WTC11 (cell line): ENCODE results near the gene SETD1A.

Source experiments
- HMGA2 ChIP-seq: fragments of 250-450 bp; sonication (Bioruptor Pico); IDR thresholded peaks from 2 replicates; pipeline ENCODE4 v1.4.0; 2021; ENCODE audit warnings: mild to moderate bottlenecking, moderate library complexity
- NR2C2 ChIP-seq: sonication (generic); formaldehyde crosslinking; IDR thresholded peaks from 2 replicates; pipeline ENCODE4 v1.8.0; 2022; ENCODE audit warnings: mild to moderate bottlenecking, missing genetic modification reagents
- SP1 ChIP-seq: sonication (generic); formaldehyde crosslinking; conservative IDR thresholded peaks from 2 replicates; pipeline ENCODE4 v1.8.1; 2022; ENCODE audit warnings: missing genetic modification reagents
- TCF7 ChIP-seq: sonication (generic); formaldehyde crosslinking; IDR thresholded peaks from 2 replicates; pipeline ENCODE4 v1.8.0; 2022; ENCODE audit warnings: mild to moderate bottlenecking, low read depth, missing genetic modification reagents, moderate library complexity
- ZNF263 ChIP-seq: sonication (generic); formaldehyde crosslinking; IDR thresholded peaks from 2 replicates; pipeline ENCODE4 v1.8.1; 2022; ENCODE audit warnings: low read depth, mild to moderate bottlenecking, moderate library complexity, missing genetic modification reagents
- ZNF416 ChIP-seq: fragments of 250-450 bp; sonication (Bioruptor Pico); IDR thresholded peaks from 2 replicates; pipeline ENCODE4 v1.9.0; 2021; ENCODE audit warnings: mild to moderate bottlenecking, inconsistent platforms
- TF ChIP-seq, protein P1 (sequence below): fragments of 200-600 bp; IDR thresholded peaks from 2 replicates; pipeline ENCODE4 v1.8.0; 2022; ENCODE audit warnings: antibody characterized with exemption
- TF ChIP-seq, protein P2 (sequence below): sonication (generic); formaldehyde crosslinking; IDR thresholded peaks from 2 replicates; pipeline ENCODE4 v1.8.0; 2022; ENCODE audit warnings: mild to moderate bottlenecking, missing genetic modification reagents
- TF ChIP-seq, protein P3 (sequence below): sonication (generic); formaldehyde crosslinking; IDR thresholded peaks from 2 replicates; pipeline ENCODE4 v1.8.1; 2023; ENCODE audit warnings: mild to moderate bottlenecking, missing genetic modification reagents, moderate library complexity
- TF ChIP-seq, protein P4 (sequence below): sonication (generic); formaldehyde crosslinking; IDR thresholded peaks from 2 replicates; pipeline ENCODE4 v1.8.0; 2023; ENCODE audit warnings: missing genetic modification reagents
- TF ChIP-seq, protein P5 (sequence below): sonication (generic); formaldehyde crosslinking; IDR thresholded peaks from 2 replicates; pipeline ENCODE4 v1.8.0; 2022; ENCODE audit warnings: missing genetic modification reagents
- TF ChIP-seq, protein P6 (sequence below): sonication (generic); formaldehyde crosslinking; conservative IDR thresholded peaks from 2 replicates; pipeline ENCODE4 v1.8.1; 2022; ENCODE audit warnings: mild to moderate bottlenecking, missing genetic modification reagents
- TF ChIP-seq, protein P7 (sequence below): sonication (generic); formaldehyde crosslinking; IDR thresholded peaks from 2 replicates; pipeline ENCODE4 v1.8.1; 2022; ENCODE audit warnings: low read depth, missing genetic modification reagents, borderline replicate concordance
- TF ChIP-seq, protein P8 (sequence below): sonication (generic); formaldehyde crosslinking; IDR thresholded peaks from 2 replicates; pipeline ENCODE4 v1.8.0; 2022; ENCODE audit warnings: mild to moderate bottlenecking, missing genetic modification reagents

DNA sequence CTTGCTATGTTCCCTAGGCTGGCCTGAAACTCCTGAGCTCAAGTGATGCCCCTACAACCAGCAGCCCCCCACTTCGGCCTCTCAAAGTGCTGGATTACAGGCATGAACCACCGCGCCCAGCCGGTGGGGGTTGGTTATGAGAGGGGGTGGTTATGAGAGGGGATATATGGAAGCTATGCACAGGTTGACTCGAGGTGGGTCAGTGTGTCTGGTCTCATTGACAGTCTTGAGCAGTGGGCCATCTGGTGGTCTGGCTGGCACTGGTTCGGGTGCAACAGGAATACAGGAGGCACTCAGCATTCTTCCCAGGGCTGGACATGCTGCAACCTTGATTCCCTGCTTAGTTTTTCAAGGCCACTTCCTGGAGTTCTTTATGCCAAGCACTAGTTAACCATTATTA, 58.5 kb downstream of the SETD1A start:
- TF ChIP-seq, protein P1, sequence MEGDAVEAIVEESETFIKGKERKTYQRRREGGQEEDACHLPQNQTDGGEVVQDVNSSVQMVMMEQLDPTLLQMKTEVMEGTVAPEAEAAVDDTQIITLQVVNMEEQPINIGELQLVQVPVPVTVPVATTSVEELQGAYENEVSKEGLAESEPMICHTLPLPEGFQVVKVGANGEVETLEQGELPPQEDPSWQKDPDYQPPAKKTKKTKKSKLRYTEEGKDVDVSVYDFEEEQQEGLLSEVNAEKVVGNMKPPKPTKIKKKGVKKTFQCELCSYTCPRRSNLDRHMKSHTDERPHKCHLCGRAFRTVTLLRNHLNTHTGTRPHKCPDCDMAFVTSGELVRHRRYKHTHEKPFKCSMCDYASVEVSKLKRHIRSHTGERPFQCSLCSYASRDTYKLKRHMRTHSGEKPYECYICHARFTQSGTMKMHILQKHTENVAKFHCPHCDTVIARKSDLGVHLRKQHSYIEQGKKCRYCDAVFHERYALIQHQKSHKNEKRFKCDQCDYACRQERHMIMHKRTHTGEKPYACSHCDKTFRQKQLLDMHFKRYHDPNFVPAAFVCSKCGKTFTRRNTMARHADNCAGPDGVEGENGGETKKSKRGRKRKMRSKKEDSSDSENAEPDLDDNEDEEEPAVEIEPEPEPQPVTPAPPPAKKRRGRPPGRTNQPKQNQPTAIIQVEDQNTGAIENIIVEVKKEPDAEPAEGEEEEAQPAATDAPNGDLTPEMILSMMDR, result no peak
- TF ChIP-seq, protein P2, sequence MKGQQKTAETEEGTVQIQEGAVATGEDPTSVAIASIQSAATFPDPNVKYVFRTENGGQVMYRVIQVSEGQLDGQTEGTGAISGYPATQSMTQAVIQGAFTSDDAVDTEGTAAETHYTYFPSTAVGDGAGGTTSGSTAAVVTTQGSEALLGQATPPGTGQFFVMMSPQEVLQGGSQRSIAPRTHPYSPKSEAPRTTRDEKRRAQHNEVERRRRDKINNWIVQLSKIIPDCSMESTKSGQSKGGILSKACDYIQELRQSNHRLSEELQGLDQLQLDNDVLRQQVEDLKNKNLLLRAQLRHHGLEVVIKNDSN (CRISPR knock-in tag), result no peak
- TF ChIP-seq, protein P3, sequence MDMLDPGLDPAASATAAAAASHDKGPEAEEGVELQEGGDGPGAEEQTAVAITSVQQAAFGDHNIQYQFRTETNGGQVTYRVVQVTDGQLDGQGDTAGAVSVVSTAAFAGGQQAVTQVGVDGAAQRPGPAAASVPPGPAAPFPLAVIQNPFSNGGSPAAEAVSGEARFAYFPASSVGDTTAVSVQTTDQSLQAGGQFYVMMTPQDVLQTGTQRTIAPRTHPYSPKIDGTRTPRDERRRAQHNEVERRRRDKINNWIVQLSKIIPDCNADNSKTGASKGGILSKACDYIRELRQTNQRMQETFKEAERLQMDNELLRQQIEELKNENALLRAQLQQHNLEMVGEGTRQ (CRISPR knock-in tag), result no peak
- TF ChIP-seq ZNF263, result no peak
- TF ChIP-seq, protein P4, sequence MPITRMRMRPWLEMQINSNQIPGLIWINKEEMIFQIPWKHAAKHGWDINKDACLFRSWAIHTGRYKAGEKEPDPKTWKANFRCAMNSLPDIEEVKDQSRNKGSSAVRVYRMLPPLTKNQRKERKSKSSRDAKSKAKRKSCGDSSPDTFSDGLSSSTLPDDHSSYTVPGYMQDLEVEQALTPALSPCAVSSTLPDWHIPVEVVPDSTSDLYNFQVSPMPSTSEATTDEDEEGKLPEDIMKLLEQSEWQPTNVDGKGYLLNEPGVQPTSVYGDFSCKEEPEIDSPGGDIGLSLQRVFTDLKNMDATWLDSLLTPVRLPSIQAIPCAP (CRISPR knock-in tag), result no peak
- TF ChIP-seq, protein P5, sequence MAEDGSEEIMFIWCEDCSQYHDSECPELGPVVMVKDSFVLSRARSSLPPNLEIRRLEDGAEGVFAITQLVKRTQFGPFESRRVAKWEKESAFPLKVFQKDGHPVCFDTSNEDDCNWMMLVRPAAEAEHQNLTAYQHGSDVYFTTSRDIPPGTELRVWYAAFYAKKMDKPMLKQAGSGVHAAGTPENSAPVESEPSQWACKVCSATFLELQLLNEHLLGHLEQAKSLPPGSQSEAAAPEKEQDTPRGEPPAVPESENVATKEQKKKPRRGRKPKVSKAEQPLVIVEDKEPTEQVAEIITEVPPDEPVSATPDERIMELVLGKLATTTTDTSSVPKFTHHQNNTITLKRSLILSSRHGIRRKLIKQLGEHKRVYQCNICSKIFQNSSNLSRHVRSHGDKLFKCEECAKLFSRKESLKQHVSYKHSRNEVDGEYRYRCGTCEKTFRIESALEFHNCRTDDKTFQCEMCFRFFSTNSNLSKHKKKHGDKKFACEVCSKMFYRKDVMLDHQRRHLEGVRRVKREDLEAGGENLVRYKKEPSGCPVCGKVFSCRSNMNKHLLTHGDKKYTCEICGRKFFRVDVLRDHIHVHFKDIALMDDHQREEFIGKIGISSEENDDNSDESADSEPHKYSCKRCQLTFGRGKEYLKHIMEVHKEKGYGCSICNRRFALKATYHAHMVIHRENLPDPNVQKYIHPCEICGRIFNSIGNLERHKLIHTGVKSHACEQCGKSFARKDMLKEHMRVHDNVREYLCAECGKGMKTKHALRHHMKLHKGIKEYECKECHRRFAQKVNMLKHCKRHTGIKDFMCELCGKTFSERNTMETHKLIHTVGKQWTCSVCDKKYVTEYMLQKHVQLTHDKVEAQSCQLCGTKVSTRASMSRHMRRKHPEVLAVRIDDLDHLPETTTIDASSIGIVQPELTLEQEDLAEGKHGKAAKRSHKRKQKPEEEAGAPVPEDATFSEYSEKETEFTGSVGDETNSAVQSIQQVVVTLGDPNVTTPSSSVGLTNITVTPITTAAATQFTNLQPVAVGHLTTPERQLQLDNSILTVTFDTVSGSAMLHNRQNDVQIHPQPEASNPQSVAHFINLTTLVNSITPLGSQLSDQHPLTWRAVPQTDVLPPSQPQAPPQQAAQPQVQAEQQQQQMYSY (CRISPR knock-in tag), result no peak
- TF ChIP-seq ZNF416 (CRISPR knock-in tag), result no peak
- TF ChIP-seq NR2C2 (CRISPR knock-in tag), result no peak
- TF ChIP-seq, protein P6, sequence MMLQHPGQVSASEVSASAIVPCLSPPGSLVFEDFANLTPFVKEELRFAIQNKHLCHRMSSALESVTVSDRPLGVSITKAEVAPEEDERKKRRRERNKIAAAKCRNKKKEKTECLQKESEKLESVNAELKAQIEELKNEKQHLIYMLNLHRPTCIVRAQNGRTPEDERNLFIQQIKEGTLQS (CRISPR knock-in tag), result no peak
- TF ChIP-seq, protein P7, sequence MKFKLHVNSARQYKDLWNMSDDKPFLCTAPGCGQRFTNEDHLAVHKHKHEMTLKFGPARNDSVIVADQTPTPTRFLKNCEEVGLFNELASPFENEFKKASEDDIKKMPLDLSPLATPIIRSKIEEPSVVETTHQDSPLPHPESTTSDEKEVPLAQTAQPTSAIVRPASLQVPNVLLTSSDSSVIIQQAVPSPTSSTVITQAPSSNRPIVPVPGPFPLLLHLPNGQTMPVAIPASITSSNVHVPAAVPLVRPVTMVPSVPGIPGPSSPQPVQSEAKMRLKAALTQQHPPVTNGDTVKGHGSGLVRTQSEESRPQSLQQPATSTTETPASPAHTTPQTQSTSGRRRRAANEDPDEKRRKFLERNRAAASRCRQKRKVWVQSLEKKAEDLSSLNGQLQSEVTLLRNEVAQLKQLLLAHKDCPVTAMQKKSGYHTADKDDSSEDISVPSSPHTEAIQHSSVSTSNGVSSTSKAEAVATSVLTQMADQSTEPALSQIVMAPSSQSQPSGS, result no peak
- TF ChIP-seq TCF7 (CRISPR knock-in tag), result no peak
- TF ChIP-seq HMGA2 (CRISPR knock-in tag), result no peak
- TF ChIP-seq SP1 (CRISPR knock-in tag), result no peak
- TF ChIP-seq, protein P8, sequence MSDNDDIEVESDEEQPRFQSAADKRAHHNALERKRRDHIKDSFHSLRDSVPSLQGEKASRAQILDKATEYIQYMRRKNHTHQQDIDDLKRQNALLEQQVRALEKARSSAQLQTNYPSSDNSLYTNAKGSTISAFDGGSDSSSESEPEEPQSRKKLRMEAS, result no peak
